OCI-LY7 (cell line): ENCODE data around the gene GCA. TPM values are rescaled to one million over a fixed set of nuclear protein-coding genes. Genes with fewer than 3 reads are reported as not detected.

Experiments
- BruUV-seq: library from RNA; stranded (reverse); fragments of 400-500 nt; replicated peaks from 2 replicates; lab custom pipeline; 2021; lab: Mats Ljungman, UMichigan
- CTCF ChIA-PET: fragments of 300-600 bp; sonication (Branson Sonifier 250); formaldehyde crosslinking; loops from one replicate; lab custom pipeline; 2022; ENCODE audit warnings: antibody characterized with exemption; ENCODE audit not compliant: unreplicated experiment; lab: Charles Lee
- POLR2A ChIA-PET: fragments of 300-600 bp; sonication (Branson Sonifier 250); formaldehyde crosslinking; loops from one replicate; lab custom pipeline; 2022; ENCODE audit warnings: antibody characterized with exemption; lab: Charles Lee
- DNase-seq: peaks from one replicate; pipeline ENCODE4 v3.0.0-alpha.2; 2015; ENCODE audit warnings: low spot score
- H2AFZ ChIP-seq: fragments of 200-600 bp; sonication (generic), shearing (Covaris generic); 2 replicates; pipeline ENCODE4 v1.6.1; 2014; ENCODE audit warnings: mild to moderate bottlenecking, antibody characterized with exemption, low read length, moderate library complexity
- H3K27ac ChIP-seq: fragments of 200-600 bp; sonication (generic); 2 replicates; pipeline ENCODE4 v1.5.1; 2014; ENCODE audit warnings: mixed run types, low read depth, mild to moderate bottlenecking, moderate library complexity, low read length, inconsistent platforms; ENCODE audit not compliant: poor library complexity, severe bottlenecking
- H3K36me3 ChIP-seq: fragments of 200-600 bp; sonication (generic); 2 replicates; pipeline ENCODE4 v1.6.1; 2014; ENCODE audit warnings: mild to moderate bottlenecking, antibody characterized with exemption, low read length, moderate library complexity, mixed read lengths; ENCODE audit not compliant: insufficient read depth
- H3K4me1 ChIP-seq: fragments of 200-600 bp; sonication (generic); 2 replicates; pipeline ENCODE4 v1.5.1; 2014; ENCODE audit warnings: mild to moderate bottlenecking, low read length; ENCODE audit not compliant: insufficient read depth, poor library complexity, severe bottlenecking
- H3K4me2 ChIP-seq: fragments of 200-600 bp; sonication (generic); 2 replicates; pipeline ENCODE4 v1.6.1; 2014; ENCODE audit warnings: mild to moderate bottlenecking, low read length
- H3K4me3 ChIP-seq: fragments of 200-600 bp; sonication (generic); 2 replicates; pipeline ENCODE4 v1.5.1; 2014; ENCODE audit warnings: mild to moderate bottlenecking, low read depth, low read length; ENCODE audit not compliant: poor library complexity, severe bottlenecking
- H3K79me2 ChIP-seq: fragments of 200-600 bp; sonication (generic); 2 replicates; pipeline ENCODE4 v1.6.1; 2016; ENCODE audit warnings: low read depth, mild to moderate bottlenecking, low read length, moderate library complexity, mixed read lengths; ENCODE audit not compliant: insufficient read depth
- H3K9me2 ChIP-seq: fragments of 200-600 bp; sonication (generic); 2 replicates; pipeline ENCODE4 v1.6.1; 2016; ENCODE audit warnings: mild to moderate bottlenecking, low read length, mixed read lengths; ENCODE audit not compliant: insufficient read depth
- H3K9me3 ChIP-seq: fragments of 200-600 bp; sonication (generic); 2 replicates; pipeline ENCODE4 v1.6.1; 2014; ENCODE audit warnings: mild to moderate bottlenecking, mixed run types, low read length, mixed read lengths
- H4K20me1 ChIP-seq: fragments of 200-600 bp; sonication (generic); 2 replicates; pipeline ENCODE4 v1.6.1; 2014; ENCODE audit warnings: mild to moderate bottlenecking, antibody characterized with exemption, low read length, moderate library complexity, mixed read lengths; ENCODE audit not compliant: insufficient read depth
- CTCF ChIP-seq: fragments of 200-600 bp; sonication (generic); conservative IDR thresholded peaks from 2 replicates; pipeline ENCODE4 v1.5.1; 2014; ENCODE audit warnings: mild to moderate bottlenecking, antibody characterized with exemption, low read length, moderate library complexity, mixed read lengths
- EZH2phosphoT487 ChIP-seq: fragments of 200-600 bp; sonication (generic); IDR thresholded peaks from 2 replicates; pipeline ENCODE4 v1.6.1; 2018; ENCODE audit warnings: low read depth, borderline replicate concordance, mild to moderate bottlenecking, mixed run types, antibody characterized with exemption, low read length, moderate library complexity, mixed read lengths
- intact Hi-C: fragments of 100-400 bp; cut with micrococcal nuclease; formaldehyde crosslinking; loops from one replicate; pipeline ENCODE4 v1.10.0; 2022; ENCODE audit not compliant: unreplicated experiment
- total RNA-seq, 2 experiments: library from RNA; depleted of rRNA in 1 of 2; stranded (reverse); fragments of >200 nt in 1 of 2; shearing (Covaris generic) in 1 of 2; gene quantifications; 2 replicates each; pipeline ENCODE4 v1.2.3, GENCODE V29; 2014 to 2022

Gene GCA
- total RNA-seq, 2 experiments from 2014 or later: 37.3 to 38.4 TPM

- intact Hi-C loops: no loop called here
- Histone ChIP-seq H3K36me3 (no peaks in the 10 kb centered on the region), H2AFZ (no peak overlapping the region), H3K4me3 (no peak overlapping the region), H3K4me2 (no peak overlapping the region), H4K20me1 (no peaks in the 10 kb centered on the region), H3K9me2 (no peaks in the 10 kb centered on the region), H3K79me2 (no peaks in the 10 kb centered on the region), H3K27ac (no peak overlapping the region), H3K4me1 (no peaks in the 10 kb centered on the region), H3K9me3 (no peaks in the 10 kb centered on the region)
- TF ChIP-seq EZH2phosphoT487 (no peak), CTCF (no peak)
- POLR2A ChIA-PET: no interaction called here
- CTCF ChIA-PET: no interaction called here
- no peak for DNase-seq
- BruUV-seq: no TSS peak
Observed at GRCh38 chr2:162370931-162371330, 27.0 kb downstream of the GCA start.

GRCh38 chr2:162372818-162373217 is 28.9 kb downstream of the GCA start:
- no peak for TF ChIP-seq EZH2phosphoT487
- TF ChIP-seq CTCF: no peak
- Histone ChIP-seq H3K9me2 (no peaks in the 10 kb centered on the region), H3K4me2 (no peak overlapping the region), H3K36me3 (no peaks in the 10 kb centered on the region), H3K9me3 (no peaks in the 10 kb centered on the region), H2AFZ (no peak overlapping the region), H3K4me1 (no peaks in the 10 kb centered on the region), H3K79me2 (no peaks in the 10 kb centered on the region), H3K27ac (no peak overlapping the region), H3K4me3 (no peak overlapping the region), H4K20me1 (no peaks in the 10 kb centered on the region)
- DNase-seq: no peak
- no TSS peak for BruUV-seq
- POLR2A ChIA-PET: interaction anchor here (1.3 kb wide), 1 partner anchor 15 kb away, joined by 3 read pairs; no protein-coding TSS in a partner anchor
- intact Hi-C loops: no loop called here
- CTCF ChIA-PET: no interaction called here

- intact Hi-C loops: no loop called here
- no peaks in the 10 kb centered on the region for H3K36me3 ChIP-seq
- DNase-seq: peak; percentile 7
- no peaks in the 10 kb centered on the region for H3K9me3 ChIP-seq
- H3K9me2 ChIP-seq: no peaks in the 10 kb centered on the region
- H4K20me1 ChIP-seq: no peaks in the 10 kb centered on the region
- H3K4me1 ChIP-seq: no peaks in the 10 kb centered on the region
- ChIA-PET POLR2A (interaction anchor here (0.7 kb wide), 1 partner anchor 87 kb away, joined by 5 read pairs; no protein-coding TSS in a partner anchor), CTCF (no interaction called here)
- H3K4me2 ChIP-seq: peak overlapping the region; percentile 29; the same call in 1 of the 2 replicates
- H3K79me2 ChIP-seq: no peaks in the 10 kb centered on the region
- BruUV-seq: no TSS peak
- H3K4me3 ChIP-seq: no peak overlapping the region
- no peak overlapping the region for H3K27ac ChIP-seq
- no peak for TF ChIP-seq EZH2phosphoT487
- TF ChIP-seq CTCF: no peak
- peak overlapping the region; percentile 24; the same call in 1 of the 2 replicates for H2AFZ ChIP-seq
Observed at GRCh38 chr2:162379719-162380580, 36.0 kb downstream of the GCA start.
